Osteoblast (primary cell): ENCODE results near the gene PRKCE. TPM values are rescaled to one million over a fixed set of nuclear protein-coding genes. Genes with fewer than 3 reads are reported as not detected.

ENCODE experiments used
- DNase-seq: peaks from one replicate; pipeline ENCODE4 v3.0.0; 2011; ENCODE audit warnings: low spot score, mixed read lengths; ENCODE audit not compliant: insufficient read length; ENCODE audit errors: missing footprints
- H2AFZ ChIP-seq: 2 replicates; pipeline ENCODE4 v1.6.0; 2011; ENCODE audit warnings: mild to moderate bottlenecking, low read length
- H3K27ac ChIP-seq: 2 replicates; pipeline ENCODE4 v1.5.1; 2011; ENCODE audit warnings: mild to moderate bottlenecking, low read depth, low read length, moderate library complexity
- H3K27me3 ChIP-seq: 2 replicates; pipeline ENCODE4 v1.6.0; 2012; ENCODE audit warnings: mild to moderate bottlenecking, control low read depth, inconsistent platforms, low read length, moderate library complexity; ENCODE audit not compliant: insufficient read depth
- H3K36me3 ChIP-seq: 2 replicates; pipeline ENCODE4 v1.5.1; 2011; ENCODE audit warnings: mild to moderate bottlenecking, low read length, control low read depth, moderate library complexity; ENCODE audit not compliant: insufficient read depth
- H3K4me1 ChIP-seq: 2 replicates; pipeline ENCODE4 v1.5.1; 2011; ENCODE audit warnings: mild to moderate bottlenecking, low read length, control low read depth, moderate library complexity; ENCODE audit not compliant: insufficient read depth
- H3K4me2 ChIP-seq: 2 replicates; pipeline ENCODE4 v1.6.0; 2011; ENCODE audit warnings: mild to moderate bottlenecking, low read length; ENCODE audit not compliant: insufficient read depth
- H3K4me3 ChIP-seq: fragments of 200-600 bp; sonication (generic); 3 replicates; pipeline ENCODE4 v1.5.1; 2012; ENCODE audit warnings: mild to moderate bottlenecking, low read length, inconsistent platforms; ENCODE audit not compliant: insufficient read depth
- H3K79me2 ChIP-seq: 2 replicates; pipeline ENCODE4 v1.6.0; 2012; ENCODE audit warnings: mild to moderate bottlenecking, low read length, control low read depth, inconsistent platforms; ENCODE audit not compliant: insufficient read depth
- H3K9me3 ChIP-seq: 2 replicates; pipeline ENCODE4 v1.5.1; 2011; ENCODE audit warnings: low read depth, low read length, control low read depth
- H4K20me1 ChIP-seq: 2 replicates; pipeline ENCODE4 v1.6.0; 2012; ENCODE audit warnings: mild to moderate bottlenecking, low read length, control low read depth; ENCODE audit not compliant: insufficient read depth
- CTCF ChIP-seq: IDR thresholded peaks from 2 replicates; pipeline ENCODE4 v1.5.1; 2011; ENCODE audit warnings: mild to moderate bottlenecking, low read depth, low read length, moderate library complexity; ENCODE audit errors: extremely low read depth
- total RNA-seq: library from RNA; depleted of rRNA; stranded (reverse); fragments of >200 nt; gene quantifications from 2 replicates; pipeline ENCODE4 v1.2.3, GENCODE V29; 2012

PRKCE gene
- total RNA-seq, 1 donor: 22.1 TPM

- Histone ChIP-seq H3K79me2 (no peaks in the 10 kb centered on the region), H3K27ac (peak overlapping the region; percentile 91), H2AFZ (peak overlapping the region; percentile 8), H3K4me3 (no peak overlapping the region), H3K27me3 (no peaks in the 10 kb centered on the region), H3K4me1 (peaks cover 27% of the 10 kb centered on the region), H4K20me1 (no peaks in the 10 kb centered on the region), H3K9me3 (no peaks in the 10 kb centered on the region), H3K4me2 (peak overlapping the region; percentile 48), H3K36me3 (no peaks in the 10 kb centered on the region)
- peak; percentile 75 for DNase-seq
- no peak for TF ChIP-seq CTCF
Observed at GRCh38 chr2:46098621-46099062, 447.2 kb downstream of the PRKCE start.

GRCh38 chr2:46101557-46102220 lies 450.2 kb downstream of the PRKCE start:
- peaks cover 27% of the 10 kb centered on the region for H3K4me1 ChIP-seq
- no peak overlapping the region for H2AFZ ChIP-seq
- peak overlapping the region; percentile 47 for H3K27ac ChIP-seq
- no peaks in the 10 kb centered on the region for H3K36me3 ChIP-seq
- no peak overlapping the region for H3K4me3 ChIP-seq
- no peaks in the 10 kb centered on the region for H3K79me2 ChIP-seq
- no peaks in the 10 kb centered on the region for H3K27me3 ChIP-seq
- H4K20me1 ChIP-seq: no peaks in the 10 kb centered on the region
- no peak for TF ChIP-seq CTCF
- H3K4me2 ChIP-seq: peak overlapping the region; percentile 23
- no peaks in the 10 kb centered on the region for H3K9me3 ChIP-seq
- no peak for DNase-seq

- no peak overlapping the region for H3K27ac ChIP-seq
- no peaks in the 10 kb centered on the region for H3K27me3 ChIP-seq
- no peaks in the 10 kb centered on the region for H3K9me3 ChIP-seq
- DNase-seq: no peak
- H3K36me3 ChIP-seq: no peaks in the 10 kb centered on the region
- no peak overlapping the region for H2AFZ ChIP-seq
- no peak for TF ChIP-seq CTCF
- peaks cover 4% of the 10 kb centered on the region for H3K4me1 ChIP-seq
- H3K4me2 ChIP-seq: no peak overlapping the region
- H3K4me3 ChIP-seq: no peak overlapping the region
- H4K20me1 ChIP-seq: no peaks in the 10 kb centered on the region
- no peaks in the 10 kb centered on the region for H3K79me2 ChIP-seq
Observed at GRCh38 chr2:46106690-46107089, 455.2 kb downstream of the PRKCE start.

- Histone ChIP-seq H3K36me3 (no peaks in the 10 kb centered on the region), H3K4me1 (peaks cover 28% of the 10 kb centered on the region), H2AFZ (no peak overlapping the region), H3K4me2 (no peak overlapping the region), H3K4me3 (no peak overlapping the region), H4K20me1 (no peaks in the 10 kb centered on the region), H3K27me3 (no peaks in the 10 kb centered on the region), H3K9me3 (no peaks in the 10 kb centered on the region), H3K27ac (no peak overlapping the region), H3K79me2 (no peaks in the 10 kb centered on the region)
- no peak for DNase-seq
- TF ChIP-seq CTCF: no peak
Observed at GRCh38 chr2:46114996-46115395, 463.5 kb downstream of the PRKCE start.
